HG03196 (cell line): ENCODE data around the gene PTPRN2.

Experiments used
- ATAC-seq: cut with Tn5 transposase; IDR thresholded peaks from one replicate; pipeline ENCODE4 v1.9.1; 2021; ENCODE audit not compliant: unreplicated experiment

The PTPRN2 gene

GRCh38 chr7:157528785-157529341 is 1058.8 kb downstream of the PTPRN2 start:
- no peak for ATAC-seq

- ATAC-seq = no peak
These were observed 1059.9 kb downstream of the PTPRN2 start for GRCh38 chr7:157527686-157528085.

- no peak for ATAC-seq
These were observed 1060.5 kb downstream of the PTPRN2 start for GRCh38 chr7:157526913-157527634.

- no peak for ATAC-seq
These were observed 1061.4 kb downstream of the PTPRN2 start for GRCh38 chr7:157526005-157526912.

- no peak for ATAC-seq
These were observed 1062.1 kb downstream of the PTPRN2 start for GRCh38 chr7:157525491-157525915.

- ATAC-seq = no peak
These were observed 1062.9 kb downstream of the PTPRN2 start for GRCh38 chr7:157524731-157525130.

- ATAC-seq = no peak
These were observed 1063.7 kb downstream of the PTPRN2 start for GRCh38 chr7:157523766-157524421.

- no peak for ATAC-seq
These were observed 1064.3 kb downstream of the PTPRN2 start for GRCh38 chr7:157523371-157523765.

- ATAC-seq = no peak
These were observed 1064.7 kb downstream of the PTPRN2 start for GRCh38 chr7:157522954-157523353.

- ATAC-seq = no peak
These were observed 1065.4 kb downstream of the PTPRN2 start for GRCh38 chr7:157522189-157522588.

GRCh38 chr7:157521752-157522151 is 1065.9 kb downstream of the PTPRN2 start:
- ATAC-seq = no peak

- no peak for ATAC-seq
These were observed 1066.4 kb downstream of the PTPRN2 start for GRCh38 chr7:157521061-157521731.

GRCh38 chr7:157520249-157520648 is 1067.4 kb downstream of the PTPRN2 start:
- ATAC-seq = peak; percentile 69

GRCh38 chr7:157519798-157520244 is 1067.8 kb downstream of the PTPRN2 start:
- ATAC-seq = no peak

- ATAC-seq = no peak
These were observed 1068.4 kb downstream of the PTPRN2 start for GRCh38 chr7:157519246-157519645.

GRCh38 chr7:157518514-157519175 is 1069.0 kb downstream of the PTPRN2 start:
- ATAC-seq = no peak

- no peak for ATAC-seq
These were observed 1069.7 kb downstream of the PTPRN2 start for GRCh38 chr7:157517782-157518513.

GRCh38 chr7:157516911-157517781 is 1070.5 kb downstream of the PTPRN2 start:
- ATAC-seq = no peak
